K562 (cell line): ENCODE data around the gene GEMIN4. TPM values are rescaled to one million over a fixed set of nuclear protein-coding genes. Genes with fewer than 3 reads are reported as not detected.

ENCODE experiments used
- ATAC-seq: fragments of 200-7000 bp; cut with Tn5 transposase; 3 replicates; pipeline ENCODE4 v1.9.1; 2020; ENCODE audit warnings: moderate library complexity
- BruUV-seq: library from RNA; stranded (reverse); fragments of 400-500 nt; replicated peaks from 2 replicates; lab custom pipeline; 2021; lab: Mats Ljungman, UMichigan
- CTCF ChIA-PET: fragments of 300-600 bp; formaldehyde crosslinking; extraction: SDS; loops from one replicate; lab custom pipeline; 2021; ENCODE audit warnings: low intra/inter-chr PET ratio; lab: Yijun Ruan, JAX
- POLR2A ChIA-PET: fragments of 300-600, 350-650 bp; sonication (Branson Sonifier 250); formaldehyde crosslinking; extraction: SDS; loops from one replicate; lab custom pipeline; 2021; ENCODE audit warnings: antibody characterized with exemption, inconsistent platforms; lab: Yijun Ruan, JAX
- DNase-seq, 4 experiments: peaks; one replicate each; pipeline versions ENCODE4 v3.0.0 to v3.0.0-alpha.2; 2011 to 2018; ENCODE audit warnings: low spot score in 3 of 4, mixed read lengths in 3 of 4; ENCODE audit errors: extremely low read depth in 1 of 4
- FAIRE-seq: peaks from 2 replicates; lab custom pipeline; 2011; peaks lifted over from hg19 to GRCh38; lab: Jason Lieb, UNC
- H2AFZ ChIP-seq: 2 replicates; pipeline ENCODE4 v1.6.0; 2011; ENCODE audit warnings: low read depth, low read length, control low read depth, inconsistent platforms
- H3K27ac ChIP-seq: fragments of 200-600 bp; 3 replicates; pipeline ENCODE4 v1.8.0; 2011; ENCODE audit warnings: low read depth, mild to moderate bottlenecking, control low read depth, inconsistent platforms, low read length, moderate library complexity, mixed read lengths; ENCODE audit errors: extremely low read depth
- H3K27me3 ChIP-seq, 2 experiments: fragments of 300-600 bp in 1 of 2; 2 replicates in 1 of 2; 3 replicates in 1 of 2; pipeline versions ENCODE4 v1.6.0 to v1.8.0; 2011; ENCODE audit warnings: inconsistent platforms in 2 of 2, low read length in 2 of 2, mild to moderate bottlenecking in 1 of 2, mixed read lengths in 1 of 2, moderate library complexity in 1 of 2; ENCODE audit not compliant: control insufficient read depth in 2 of 2, insufficient read depth in 2 of 2
- H3K36me3 ChIP-seq: fragments of 300-600 bp; 3 replicates; pipeline ENCODE4 v1.8.0; 2011; ENCODE audit warnings: mild to moderate bottlenecking, low read length, inconsistent platforms; ENCODE audit not compliant: control insufficient read depth, insufficient read depth
- H3K4me1 ChIP-seq, 2 experiments: fragments of 200-600 bp in 1 of 2; replicated peaks in 1 of 2; 2 replicates in 1 of 2; 3 replicates in 1 of 2; pipeline versions ENCODE4 v1.5.1 to v1.8.0; 2011; ENCODE audit warnings: inconsistent platforms in 2 of 2, low read length in 2 of 2, mild to moderate bottlenecking in 1 of 2, mixed read lengths in 1 of 2, moderate library complexity in 1 of 2; ENCODE audit not compliant: control insufficient read depth in 2 of 2, insufficient read depth in 2 of 2
- H3K4me2 ChIP-seq: 2 replicates; pipeline ENCODE4 v1.6.1; 2011; ENCODE audit warnings: low read length, control low read depth, inconsistent platforms, mixed read lengths; ENCODE audit not compliant: insufficient read depth
- H3K4me3 ChIP-seq: fragments of 200-600 bp; sonication (generic), shearing (Covaris generic); 2 replicates; pipeline ENCODE4 v1.5.1; 2016; ENCODE audit warnings: control low read depth, inconsistent platforms
- H3K79me2 ChIP-seq: fragments of 200-600 bp; 3 replicates; pipeline ENCODE4 v1.8.0; 2011; ENCODE audit warnings: low read length, inconsistent platforms; ENCODE audit not compliant: control insufficient read depth, insufficient read depth
- H3K9ac ChIP-seq, 2 experiments: 2 replicates each; pipeline versions ENCODE4 v1.6.0 to v1.6.1; 2011; ENCODE audit warnings: low read depth in 2 of 2, low read length in 2 of 2, control low read depth in 1 of 2, inconsistent platforms in 1 of 2, mild to moderate bottlenecking in 1 of 2, mixed read lengths in 1 of 2; ENCODE audit not compliant: insufficient read depth in 1 of 2
- H3K9me1 ChIP-seq: one replicate; pipeline ENCODE4 v1.6.0; 2011; ENCODE audit warnings: inconsistent platforms, mild to moderate bottlenecking, low read length, moderate library complexity; ENCODE audit not compliant: control insufficient read depth, insufficient read depth
- H3K9me3 ChIP-seq: replicated peaks from 2 replicates; pipeline ENCODE4 v1.5.1; 2011; ENCODE audit warnings: low read depth, low read length, inconsistent platforms; ENCODE audit not compliant: control insufficient read depth, insufficient read depth
- H4K20me1 ChIP-seq: replicated peaks from 2 replicates; pipeline ENCODE4 v1.6.1; 2011; ENCODE audit warnings: low read length, inconsistent platforms, mixed read lengths; ENCODE audit not compliant: control insufficient read depth, insufficient read depth
- ETS2 ChIP-seq: IDR thresholded peaks from 2 replicates; pipeline ENCODE4 v1.6.1; 2016; ENCODE audit warnings: borderline replicate concordance, missing genetic modification characterization, mild to moderate bottlenecking, moderate library complexity, missing compliant biosample characterization; ENCODE audit not compliant: poor library complexity, severe bottlenecking
- EWSR1 ChIP-seq: fragments of 450-650 bp; IDR thresholded peaks from 2 replicates; pipeline ENCODE4 v1.6.1; 2018; ENCODE audit warnings: borderline replicate concordance, mild to moderate bottlenecking, low read depth, moderate library complexity; ENCODE audit not compliant: partially characterized antibody
- HEY1 ChIP-seq: fragments of 250-450 bp; sonication (Bioruptor Pico); IDR thresholded peaks from 2 replicates; pipeline ENCODE4 v1.5.0; 2020; ENCODE audit warnings: mild to moderate bottlenecking, moderate library complexity, borderline replicate concordance
- ILF3 ChIP-seq: fragments of 450-650 bp; IDR thresholded peaks from 2 replicates; pipeline ENCODE4 v1.6.1; 2018; ENCODE audit warnings: antibody characterized with exemption, mild to moderate bottlenecking, moderate library complexity, borderline replicate concordance
- JUNB ChIP-seq: fragments of 450-650 bp; formaldehyde crosslinking; conservative IDR thresholded peaks from 2 replicates; pipeline ENCODE4 v1.4.0; 2020; ENCODE audit warnings: mild to moderate bottlenecking
- YY1 ChIP-seq, 3 experiments: IDR thresholded peaks; 2 replicates each; pipeline ENCODE4 v1.6.1; 2011; ENCODE audit warnings: low read length in 2 of 3, mild to moderate bottlenecking in 2 of 3, moderate library complexity in 2 of 3, borderline replicate concordance in 1 of 3, control low read depth in 1 of 3, low read depth in 1 of 3; ENCODE audit not compliant: insufficient read depth in 3 of 3, insufficient replicate concordance in 2 of 3, control insufficient read depth in 1 of 3, insufficient read length in 1 of 3; ENCODE audit errors: extremely low read depth in 1 of 3
- ZNF124 ChIP-seq: sonication (generic); formaldehyde crosslinking; IDR thresholded peaks from 2 replicates; pipeline ENCODE4 v1.8.1; 2022; ENCODE audit warnings: missing genetic modification reagents
- ZNF212 ChIP-seq: fragments of 450-650 bp; formaldehyde crosslinking; IDR thresholded peaks from 2 replicates; pipeline ENCODE4 v1.4.0; 2020; ENCODE audit warnings: mild to moderate bottlenecking
- WGBS: fragments of 100-300 bp; shearing (Covaris generic); methylation state at CpG from one replicate; pipeline ENCODE4 v1.1.6; 2016; ENCODE audit warnings: low coverage, mixed read lengths; ENCODE audit not compliant: insufficient coverage; ENCODE audit errors: missing lambda C conversion rate; 5-methylcytosine and 5-hydroxymethylcytosine counted together
- in situ Hi-C: fragments of 300-500 bp; cut with MboI; formaldehyde crosslinking; loops from 4 replicates; pipeline ENCODE4 v1.15.0; 2018; ENCODE audit warnings: inconsistent platforms, mixed read lengths
- intact Hi-C: fragments of 100-400 bp; cut with micrococcal nuclease; formaldehyde crosslinking; loops from 2 replicates; pipeline ENCODE4 v1.14.2; 2022
- polyA plus RNA-seq, 8 experiments: library from polyadenylated mRNA; depleted of rRNA in 4 of 8; stranded (reverse) in 5 of 8; unstranded in 3 of 8; fragments of >200 nt; fragmentation: Nextera tagmentation in 2 of 8; fragmentation: Illumina TruSeq in 1 of 8; extraction: Ambion mirVana in 2 of 8; extraction: Trizol in 1 of 8; gene quantifications; 2 replicates each; pipeline versions ENCODE4 v1.2.1 to v1.2.3, GENCODE V29; 2011 to 2014; ENCODE audit warnings: inconsistent platforms in 1 of 8, missing spikeins in 1 of 8
- total RNA-seq, 7 experiments: library from RNA; depleted of rRNA in 6 of 7; stranded (reverse); fragments of >200 nt in 6 of 7; fragmentation: Illumina TruSeq in 2 of 7; extraction: Trizol in 2 of 7; gene quantifications; 2 replicates each; pipeline versions ENCODE4 v1.2.1 to v1.2.3, GENCODE V29; 2011 to 2021; ENCODE audit warnings: low replicate concordance in 1 of 7
- TF ChIP-seq, protein P1 (sequence below), 3 experiments: fragments of 200-800 bp in 1 of 3; fragments of 250-450 bp in 1 of 3; fragments of 450-650 bp in 1 of 3; sonication (Bioruptor Pico) in 1 of 3; sonication (Bioruptor generic) in 1 of 3; formaldehyde crosslinking in 1 of 3; IDR thresholded peaks; 2 replicates each; pipeline versions ENCODE4 v1.6.1 to v1.8.0; 2016 to 2022; ENCODE audit warnings: mild to moderate bottlenecking in 2 of 3, missing genetic modification characterization in 2 of 3, missing compliant biosample characterization in 1 of 3, moderate library complexity in 1 of 3
- TF ChIP-seq, protein P2 (sequence below): sonication (generic); formaldehyde crosslinking; IDR thresholded peaks from 2 replicates; pipeline ENCODE4 v1.8.1; 2023; ENCODE audit warnings: mild to moderate bottlenecking, missing genetic modification reagents
- TF ChIP-seq, protein P3 (sequence below): sonication (generic); formaldehyde crosslinking; IDR thresholded peaks from 2 replicates; pipeline ENCODE4 v1.8.0; 2022; ENCODE audit warnings: missing genetic modification reagents, mild to moderate bottlenecking, moderate library complexity, borderline replicate concordance

GEMIN4 gene
- total and polyA plus RNA-seq, 9 of the 15 experiments (the other 6 are each of a cell fraction or from before 2014, with no cell fraction given): 1.8 to 42.5 (median 10.8) TPM

DNA sequence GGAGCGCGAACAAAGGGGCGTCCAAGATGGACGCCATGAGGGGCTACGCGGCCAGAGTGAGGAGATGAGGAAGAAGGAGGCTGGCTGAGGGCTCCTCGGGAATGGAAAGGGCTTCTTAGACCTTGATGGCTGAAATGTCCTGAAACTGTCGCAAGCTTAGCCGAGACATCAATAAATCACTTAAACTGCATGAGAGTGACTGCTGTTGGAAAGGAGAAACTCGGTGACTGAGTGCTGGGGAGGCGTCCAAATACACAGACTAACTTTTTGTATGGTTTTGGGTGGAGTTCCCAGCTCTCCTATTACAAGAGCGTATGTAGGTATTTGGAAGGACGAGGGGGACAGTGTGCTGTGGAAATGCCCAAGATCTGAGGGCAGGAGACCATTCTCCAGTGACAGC lies 1.4 kb upstream of the GEMIN4 start (continued):
- TF ChIP-seq YY1 (IDR thresholded peaks at IDR 0.05; ENCODE audit: borderline replicate concordance in 1 of 3, control insufficient read depth in 1 of 3, extremely low read depth in 1 of 3, insufficient read depth in 3 of 3, insufficient read length in 1 of 3, insufficient replicate concordance in 2 of 3, low read depth in 1 of 3, low read length in 2 of 3): peak in 1 of 3 experiments; percentile 2

DNA sequence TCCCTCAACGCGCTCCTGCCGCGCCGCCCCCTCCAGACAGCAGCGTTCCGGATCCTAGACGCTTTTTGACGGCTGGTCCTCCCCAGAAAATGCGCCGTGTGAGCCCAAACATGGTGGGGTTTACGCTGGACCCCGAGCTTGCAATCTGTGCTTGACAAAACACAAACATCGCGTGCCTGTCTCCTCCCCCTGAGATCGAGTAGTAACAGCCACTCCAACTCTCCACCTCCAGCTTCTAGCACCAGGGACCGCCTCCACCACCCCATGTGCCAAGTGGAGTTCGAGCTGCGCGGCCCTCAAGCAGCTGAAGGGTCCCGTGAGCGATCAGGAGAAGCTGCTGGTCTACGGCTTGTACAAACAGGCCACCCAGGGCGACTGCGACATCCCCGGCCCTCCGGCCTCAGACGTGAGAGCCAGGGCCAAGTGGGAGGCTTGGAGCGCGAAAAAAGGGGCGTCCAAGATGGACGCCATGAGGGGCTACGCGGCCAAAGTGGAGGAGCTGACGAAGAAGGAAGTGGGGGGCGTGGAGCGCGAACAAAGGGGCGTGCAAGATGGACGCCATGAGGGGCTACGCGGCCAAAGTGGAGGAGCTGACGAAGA lies 656 bp upstream of the GEMIN4 start:
- DNase-seq: peak in 3 of 4 experiments; percentile 14 to 28 (median 26)
- POLR2A ChIA-PET: interaction anchor here (0.7 to 0.8 kb wide), 3 partner anchors 8 to 22 kb away, joined by 3 read pairs; no protein-coding TSS in a partner anchor
- peak overlapping the region; percentile 91 for H3K27ac ChIP-seq
- TF ChIP-seq ZNF124 (no peak), JUNB (CRISPR knock-in tag) (no peak), EWSR1 (no peak), ZNF212 (CRISPR knock-in tag) (no peak), HEY1 (CRISPR knock-in tag) (no peak), ILF3 (no peak), ETS2 (no peak)
- TF ChIP-seq, protein P1, sequence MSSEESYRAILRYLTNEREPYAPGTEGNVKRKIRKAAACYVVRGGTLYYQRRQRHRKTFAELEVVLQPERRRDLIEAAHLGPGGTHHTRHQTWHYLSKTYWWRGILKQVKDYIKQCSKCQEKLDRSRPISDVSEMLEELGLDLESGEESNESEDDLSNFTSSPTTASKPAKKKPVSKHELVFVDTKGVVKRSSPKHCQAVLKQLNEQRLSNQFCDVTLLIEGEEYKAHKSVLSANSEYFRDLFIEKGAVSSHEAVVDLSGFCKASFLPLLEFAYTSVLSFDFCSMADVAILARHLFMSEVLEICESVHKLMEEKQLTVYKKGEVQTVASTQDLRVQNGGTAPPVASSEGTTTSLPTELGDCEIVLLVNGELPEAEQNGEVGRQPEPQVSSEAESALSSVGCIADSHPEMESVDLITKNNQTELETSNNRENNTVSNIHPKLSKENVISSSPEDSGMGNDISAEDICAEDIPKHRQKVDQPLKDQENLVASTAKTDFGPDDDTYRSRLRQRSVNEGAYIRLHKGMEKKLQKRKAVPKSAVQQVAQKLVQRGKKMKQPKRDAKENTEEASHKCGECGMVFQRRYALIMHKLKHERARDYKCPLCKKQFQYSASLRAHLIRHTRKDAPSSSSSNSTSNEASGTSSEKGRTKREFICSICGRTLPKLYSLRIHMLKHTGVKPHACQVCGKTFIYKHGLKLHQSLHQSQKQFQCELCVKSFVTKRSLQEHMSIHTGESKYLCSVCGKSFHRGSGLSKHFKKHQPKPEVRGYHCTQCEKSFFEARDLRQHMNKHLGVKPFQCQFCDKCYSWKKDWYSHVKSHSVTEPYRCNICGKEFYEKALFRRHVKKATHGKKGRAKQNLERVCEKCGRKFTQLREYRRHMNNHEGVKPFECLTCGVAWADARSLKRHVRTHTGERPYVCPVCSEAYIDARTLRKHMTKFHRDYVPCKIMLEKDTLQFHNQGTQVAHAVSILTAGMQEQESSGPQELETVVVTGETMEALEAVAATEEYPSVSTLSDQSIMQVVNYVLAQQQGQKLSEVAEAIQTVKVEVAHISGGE (CRISPR knock-in tag; IDR thresholded peaks at IDR 0.05): peak in 1 of 3 experiments; percentile 59; a peak in 1 of 6 replicates
- TF ChIP-seq, protein P2, sequence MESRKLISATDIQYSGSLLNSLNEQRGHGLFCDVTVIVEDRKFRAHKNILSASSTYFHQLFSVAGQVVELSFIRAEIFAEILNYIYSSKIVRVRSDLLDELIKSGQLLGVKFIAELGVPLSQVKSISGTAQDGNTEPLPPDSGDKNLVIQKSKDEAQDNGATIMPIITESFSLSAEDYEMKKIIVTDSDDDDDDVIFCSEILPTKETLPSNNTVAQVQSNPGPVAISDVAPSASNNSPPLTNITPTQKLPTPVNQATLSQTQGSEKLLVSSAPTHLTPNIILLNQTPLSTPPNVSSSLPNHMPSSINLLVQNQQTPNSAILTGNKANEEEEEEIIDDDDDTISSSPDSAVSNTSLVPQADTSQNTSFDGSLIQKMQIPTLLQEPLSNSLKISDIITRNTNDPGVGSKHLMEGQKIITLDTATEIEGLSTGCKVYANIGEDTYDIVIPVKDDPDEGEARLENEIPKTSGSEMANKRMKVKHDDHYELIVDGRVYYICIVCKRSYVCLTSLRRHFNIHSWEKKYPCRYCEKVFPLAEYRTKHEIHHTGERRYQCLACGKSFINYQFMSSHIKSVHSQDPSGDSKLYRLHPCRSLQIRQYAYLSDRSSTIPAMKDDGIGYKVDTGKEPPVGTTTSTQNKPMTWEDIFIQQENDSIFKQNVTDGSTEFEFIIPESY (CRISPR knock-in tag): peak; percentile 77; the same call in 1 of the 2 replicates
- TF ChIP-seq, protein P3, sequence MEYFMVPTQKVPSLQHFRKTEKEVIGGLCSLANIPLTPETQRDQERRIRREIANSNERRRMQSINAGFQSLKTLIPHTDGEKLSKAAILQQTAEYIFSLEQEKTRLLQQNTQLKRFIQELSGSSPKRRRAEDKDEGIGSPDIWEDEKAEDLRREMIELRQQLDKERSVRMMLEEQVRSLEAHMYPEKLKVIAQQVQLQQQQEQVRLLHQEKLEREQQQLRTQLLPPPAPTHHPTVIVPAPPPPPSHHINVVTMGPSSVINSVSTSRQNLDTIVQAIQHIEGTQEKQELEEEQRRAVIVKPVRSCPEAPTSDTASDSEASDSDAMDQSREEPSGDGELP (CRISPR knock-in tag): no peak

More for the DNA sequence above, 656 bp upstream of the GEMIN4 start:
- Histone ChIP-seq H3K4me1 (peaks cover 10 to 12% of the 10 kb centered on the region in 2 experiments; a peak in 3 of 5 replicates), H3K4me3 (peak overlapping the region; percentile 74), H3K4me2 (peak overlapping the region; percentile 91), H3K36me3 (peaks cover 24% of the 10 kb centered on the region), H3K9me1 (no peaks in the 10 kb centered on the region), H3K27me3 (no peaks in the 10 kb centered on the region), H4K20me1 (peaks cover 8% of the 10 kb centered on the region; the same call in 1 of the 2 replicates), H3K79me2 (peaks cover 40% of the 10 kb centered on the region), H3K9ac (peak overlapping the region; percentile 90 to 96), H3K9me3 (no peaks in the 10 kb centered on the region), H2AFZ (peak overlapping the region; percentile 94)
- no peak for FAIRE-seq
- peak; percentile 6; the same call in 1 of the 3 replicates for ATAC-seq
- TSS peak; percentile 54 for BruUV-seq
- 43% methylated on average over 21 of the region's 43 CpGs for WGBS
- in situ Hi-C loops (no loop called here), intact Hi-C loops (no loop called here)
- CTCF ChIA-PET: interaction anchor here (0.6 kb wide), 1 partner anchor 303 kb away, joined by 5 read pairs; no protein-coding TSS in a partner anchor
